ENCODE measurements around the gene APCDD1L.

GRCh38 chr20:58433029-58433647 is 82.1 kb downstream of the APCDD1L start:
- TF ChIP-seq FOXM1 (IDR thresholded peaks at IDR 0.05; ENCODE audit: borderline replicate concordance), result no peak
- no peak for TF ChIP-seq BHLHE40 (IDR thresholded peaks at IDR 0.05; ENCODE audit: borderline replicate concordance)
- TF ChIP-seq ELF4 (IDR thresholded peaks at IDR 0.05), result no peak
- TF ChIP-seq SP1 (IDR thresholded peaks at IDR 0.05), result no peak
- no peak for TF ChIP-seq FOXK2 (IDR thresholded peaks at IDR 0.05)
- no peak for TF ChIP-seq ARNT (IDR thresholded peaks at IDR 0.05)
- TF ChIP-seq ZNF384 (IDR thresholded peaks at IDR 0.05), result no peak
- TF ChIP-seq TARDBP (IDR thresholded peaks at IDR 0.05), result no peak
- TF ChIP-seq PKNOX1 (IDR thresholded peaks at IDR 0.05), result no peak
- no peak for TF ChIP-seq HDGF (IDR thresholded peaks at IDR 0.05; ENCODE audit: borderline replicate concordance)
- TF ChIP-seq L3MBTL2 (conservative IDR thresholded peaks at IDR 0.05), result no peak
- no peak for TF ChIP-seq SUZ12 (IDR thresholded peaks at IDR 0.05)
- TF ChIP-seq FOXA1 (IDR thresholded peaks at IDR 0.05), result no peak
- no peak for TF ChIP-seq NFRKB (IDR thresholded peaks at IDR 0.05)
